Mammary epithelial cell (primary cell): ENCODE measurements around the gene ZNF202.

Experiments
- CTCF ChIP-seq, 2 donors: IDR thresholded peaks in 1 of 2; conservative IDR thresholded peaks in 1 of 2; 2 replicates each; pipeline ENCODE4 v1.5.1; 2011 to 2012; ENCODE audit warnings: inconsistent platforms in 2 of 2, low read length in 2 of 2, mild to moderate bottlenecking in 2 of 2, control low read depth in 1 of 2, low read depth in 1 of 2; ENCODE audit not compliant: insufficient read depth in 1 of 2; ENCODE audit errors: extremely low read depth in 1 of 2
- EZH2 ChIP-seq: IDR thresholded peaks from 2 replicates; pipeline ENCODE4 v1.6.1; 2012; ENCODE audit warnings: low read length, inconsistent platforms, borderline replicate concordance

- TF ChIP-seq EZH2 (no peak), CTCF (conservative IDR thresholded peaks at IDR 0.05 in 1 of 2, IDR thresholded peaks at IDR 0.05 in 1 of 2; ENCODE audit: extremely low read depth in 1 of 2, insufficient read depth in 1 of 2, low read depth in 1 of 2, low read length in 2 of 2) (no peak)
These were observed 23.4 kb downstream of the ZNF202 start for GRCh38 chr11:123718063-123718462.
